H9 (cell line): ENCODE results near the gene RET. TPM values are rescaled to one million over a fixed set of nuclear protein-coding genes. Genes with fewer than 3 reads are reported as not detected.

Experiments used
- DNase-seq: peaks from one replicate; pipeline ENCODE4 v3.0.0-alpha.2; 2017
- H2AFZ ChIP-seq: one replicate; pipeline ENCODE4 v1.6.1; 2013; ENCODE audit warnings: mild to moderate bottlenecking, low read length, control low read depth, moderate library complexity
- H2AK5ac ChIP-seq: 2 replicates; pipeline ENCODE4 v1.6.1; 2013; ENCODE audit warnings: low read length, control low read depth, mixed read lengths; ENCODE audit not compliant: insufficient read length
- H2BK120ac ChIP-seq: one replicate; pipeline ENCODE4 v1.6.1; 2013; ENCODE audit warnings: low read depth, mild to moderate bottlenecking, low read length, control low read depth, inconsistent platforms; ENCODE audit not compliant: poor library complexity, severe bottlenecking
- H2BK12ac ChIP-seq: 2 replicates; pipeline ENCODE4 v1.6.1; 2013; ENCODE audit warnings: low read length, control low read depth, mixed read lengths, low read depth; ENCODE audit not compliant: insufficient read length
- H2BK15ac ChIP-seq: 2 replicates; pipeline ENCODE4 v1.6.1; 2013; ENCODE audit warnings: low read depth, low read length, control low read depth
- H2BK20ac ChIP-seq: one replicate; pipeline ENCODE4 v1.6.1; 2013; ENCODE audit warnings: low read depth, mild to moderate bottlenecking, low read length, control low read depth, inconsistent platforms; ENCODE audit not compliant: poor library complexity, severe bottlenecking
- H2BK5ac ChIP-seq: 2 replicates; pipeline ENCODE4 v1.6.1; 2013; ENCODE audit warnings: low read length, control low read depth, mixed read lengths; ENCODE audit not compliant: insufficient read length
- H3K14ac ChIP-seq: 2 replicates; pipeline ENCODE4 v1.6.1; 2013; ENCODE audit warnings: low read length, control low read depth; ENCODE audit not compliant: insufficient read depth
- H3K18ac ChIP-seq: 2 replicates; pipeline ENCODE4 v1.6.1; 2013; ENCODE audit warnings: low read depth, mild to moderate bottlenecking, mixed read lengths, low read length, control low read depth; ENCODE audit not compliant: insufficient read length
- H3K23ac ChIP-seq: 2 replicates; pipeline ENCODE4 v1.6.1; 2013; ENCODE audit warnings: low read length, control low read depth, mixed read lengths, low read depth; ENCODE audit not compliant: insufficient read length
- H3K23me2 ChIP-seq: 2 replicates; pipeline ENCODE4 v1.6.1; 2013; ENCODE audit warnings: low read depth, mild to moderate bottlenecking, mixed read lengths, low read length, control low read depth; ENCODE audit not compliant: insufficient read length, poor library complexity, severe bottlenecking
- H3K27ac ChIP-seq: 2 replicates; pipeline ENCODE4 v1.5.1; 2013; ENCODE audit warnings: low read length, control low read depth, mixed read lengths, low read depth; ENCODE audit not compliant: insufficient read length
- H3K27me3 ChIP-seq: 2 replicates; pipeline ENCODE4 v1.6.1; 2013; ENCODE audit warnings: low read length, control low read depth, inconsistent platforms; ENCODE audit not compliant: insufficient read depth
- H3K4ac ChIP-seq: 2 replicates; pipeline ENCODE4 v1.6.1; 2013; ENCODE audit warnings: low read depth, mild to moderate bottlenecking, control low read depth, inconsistent platforms, low read length, moderate library complexity
- H3K4me1 ChIP-seq: 2 replicates; pipeline ENCODE4 v1.6.1; 2013; ENCODE audit warnings: low read length, control low read depth, inconsistent platforms; ENCODE audit not compliant: insufficient read depth
- H3K4me2 ChIP-seq: 2 replicates; pipeline ENCODE4 v1.6.1; 2013; ENCODE audit warnings: low read length, control low read depth, mixed read lengths; ENCODE audit not compliant: insufficient read length, insufficient read depth
- H3K56ac ChIP-seq: 2 replicates; pipeline ENCODE4 v1.6.1; 2013; ENCODE audit warnings: low read depth, mild to moderate bottlenecking, mixed read lengths, low read length, control low read depth; ENCODE audit not compliant: insufficient read length
- H3K79me1 ChIP-seq: 2 replicates; pipeline ENCODE4 v1.6.1; 2013; ENCODE audit warnings: low read depth, mild to moderate bottlenecking, moderate library complexity, low read length, control low read depth, inconsistent platforms; ENCODE audit not compliant: insufficient read depth, poor library complexity, severe bottlenecking
- H3K79me2 ChIP-seq: 2 replicates; pipeline ENCODE4 v1.6.1; 2013; ENCODE audit warnings: low read length, control low read depth, inconsistent platforms; ENCODE audit not compliant: insufficient read depth
- H3K9ac ChIP-seq: 2 replicates; pipeline ENCODE4 v1.6.1; 2013; ENCODE audit warnings: low read length, control low read depth, mixed read lengths; ENCODE audit not compliant: insufficient read length; ENCODE audit errors: extremely low read depth
- H3K9me3 ChIP-seq: one replicate; pipeline ENCODE4 v1.6.1; 2013; ENCODE audit warnings: low read depth, low read length, inconsistent platforms; ENCODE audit not compliant: control insufficient read depth
- H3T11ph ChIP-seq: one replicate; pipeline ENCODE4 v1.6.1; 2013; ENCODE audit warnings: mild to moderate bottlenecking, low read length, control low read depth, inconsistent platforms
- H4K20me1 ChIP-seq: one replicate; pipeline ENCODE4 v1.6.1; 2013; ENCODE audit not compliant: control insufficient read depth, insufficient read length, insufficient read depth
- H4K5ac ChIP-seq: 2 replicates; pipeline ENCODE4 v1.6.1; 2013; ENCODE audit warnings: low read depth, mild to moderate bottlenecking, mixed read lengths, low read length, control low read depth; ENCODE audit not compliant: insufficient read length
- H4K8ac ChIP-seq: replicated peaks from 2 replicates; pipeline ENCODE4 v1.6.1; 2013; ENCODE audit warnings: low read length, control low read depth, mixed read lengths, low read depth; ENCODE audit not compliant: insufficient read length
- H4K91ac ChIP-seq: 2 replicates; pipeline ENCODE4 v1.6.1; 2013; ENCODE audit warnings: low read depth, mild to moderate bottlenecking, moderate library complexity, mixed read lengths, low read length, control low read depth; ENCODE audit not compliant: insufficient read length
- H3K27ac Mint-ChIP-seq, 3 experiments: 2 replicates in 2 of 3; 3 replicates in 1 of 3; pipeline ENCODE4 v1.8.0; 2020 to 2021; ENCODE audit warnings: mixed read lengths in 3 of 3, mild to moderate bottlenecking in 1 of 3, moderate library complexity in 1 of 3
- H3K27me3 Mint-ChIP-seq: 2 replicates; pipeline ENCODE4 v1.8.0; 2021; ENCODE audit warnings: low read depth, mild to moderate bottlenecking, moderate library complexity, mixed read lengths
- H3K36me3 Mint-ChIP-seq, 3 experiments: 2 replicates in 2 of 3; 3 replicates in 1 of 3; pipeline ENCODE4 v1.8.0; 2020 to 2021; ENCODE audit warnings: low read depth in 3 of 3, mixed read lengths in 3 of 3; ENCODE audit not compliant: insufficient read depth in 1 of 3
- H3K4me1 Mint-ChIP-seq, 2 experiments: 2 replicates each; pipeline ENCODE4 v1.8.0; 2020; ENCODE audit warnings: mixed read lengths in 2 of 2
- H3K4me3 Mint-ChIP-seq, 2 experiments: 2 replicates in 1 of 2; 3 replicates in 1 of 2; pipeline ENCODE4 v1.8.0; 2020 to 2021; ENCODE audit warnings: mild to moderate bottlenecking in 2 of 2, mixed read lengths in 2 of 2, moderate library complexity in 1 of 2
- H3K9me3 Mint-ChIP-seq, 2 experiments: 2 replicates in 1 of 2; 3 replicates in 1 of 2; pipeline ENCODE4 v1.8.0; 2020; ENCODE audit warnings: mild to moderate bottlenecking in 2 of 2, mixed read lengths in 2 of 2, moderate library complexity in 1 of 2
- CTCF ChIP-seq: fragments of 200-600 bp; sonication (generic); conservative IDR thresholded peaks from 3 replicates; pipeline ENCODE4 v1.8.0; 2021; ENCODE audit warnings: antibody characterized with exemption, mild to moderate bottlenecking
- WGBS: extraction: QIAGEN DNeasy Blood & Tissue Kit; methylation state at CpG from one replicate; pipeline ENCODE4 v1.1.7; 2013; ENCODE audit warnings: missing lambda C conversion rate, low lambda C conversion rate, mixed read lengths; ENCODE audit not compliant: insufficient read length; ENCODE audit errors: extremely low coverage; 5-methylcytosine and 5-hydroxymethylcytosine counted together
- total RNA-seq: library from RNA; stranded (reverse); gene quantifications from 2 replicates; pipeline ENCODE4 v1.2.1, GENCODE V29; 2021

The RET gene
- total RNA-seq, 1 experiment from 2014 or later = 12.2 TPM

- H3K79me2 ChIP-seq = no peaks in the 10 kb centered on the region; the same call in 1 of the 2 replicates
- no peak overlapping the region for H2BK15ac ChIP-seq
- H3K18ac ChIP-seq = no peak overlapping the region
- H4K5ac ChIP-seq = no peak overlapping the region
- H3K56ac ChIP-seq = no peak overlapping the region
- DNase-seq = no peak
- no peak overlapping the region for H3K9ac ChIP-seq
- no peaks in the 10 kb centered on the region for H3K9me3 Mint-ChIP-seq
- no peaks in the 10 kb centered on the region for H3K23me2 ChIP-seq
- no peak overlapping the region for H3K23ac ChIP-seq
- no peaks in the 10 kb centered on the region for H3K27me3 ChIP-seq
- H3K36me3 Mint-ChIP-seq = no peaks in the 10 kb centered on the region; a peak in 2 of 7 replicates
- no peaks in the 10 kb centered on the region for H3K27me3 Mint-ChIP-seq
- no peak overlapping the region for H3K14ac ChIP-seq
- no peak overlapping the region for H4K91ac ChIP-seq
- H3K27ac ChIP-seq = no peak overlapping the region
- no peaks in the 10 kb centered on the region for H4K20me1 ChIP-seq
- H2BK20ac ChIP-seq = no peak overlapping the region
- H2AFZ ChIP-seq = no peak overlapping the region
- H3T11ph ChIP-seq = no peak overlapping the region
- no peak overlapping the region for H3K27ac Mint-ChIP-seq
- no peak for TF ChIP-seq CTCF
- no peak overlapping the region for H2BK5ac ChIP-seq
- no CpG with 5 or more reads among the region's 1 CpG for WGBS
- H3K4me3 Mint-ChIP-seq = no peak overlapping the region
- H3K4ac ChIP-seq = no peak overlapping the region
- H3K9me3 ChIP-seq = no peaks in the 10 kb centered on the region
- no peak overlapping the region for H2BK12ac ChIP-seq
- no peak overlapping the region for H3K4me2 ChIP-seq
- no peaks in the 10 kb centered on the region for H3K4me1 ChIP-seq
- H3K4me1 Mint-ChIP-seq = 0 out of 4 replicates have a peak, but pooled peaks cover 0 to 2% of the 10 kb centered on the region in 2 experiments
- no peak overlapping the region for H2BK120ac ChIP-seq
- no peaks in the 10 kb centered on the region for H3K79me1 ChIP-seq
- H2AK5ac ChIP-seq = no peak overlapping the region
- H4K8ac ChIP-seq = no peak overlapping the region
Measured at GRCh38 chr10:43162604-43163003, 85.7 kb downstream of the RET start.
